HG02970 (cell line): ENCODE measurements around the gene PLOD3.
"Not testable (repeated sequence)": the region's sequence is repeated elsewhere in the genome, so short reads cannot be mapped to it uniquely, and the experiment has no call there.

ENCODE experiments used
- ATAC-seq: cut with Tn5 transposase; IDR thresholded peaks from one replicate; pipeline ENCODE4 v1.9.1; 2021; ENCODE audit warnings: mild to moderate bottlenecking, moderate library complexity, moderate number of reproducible peaks; ENCODE audit not compliant: unreplicated experiment, low FRiP score

Gene PLOD3

DNA sequence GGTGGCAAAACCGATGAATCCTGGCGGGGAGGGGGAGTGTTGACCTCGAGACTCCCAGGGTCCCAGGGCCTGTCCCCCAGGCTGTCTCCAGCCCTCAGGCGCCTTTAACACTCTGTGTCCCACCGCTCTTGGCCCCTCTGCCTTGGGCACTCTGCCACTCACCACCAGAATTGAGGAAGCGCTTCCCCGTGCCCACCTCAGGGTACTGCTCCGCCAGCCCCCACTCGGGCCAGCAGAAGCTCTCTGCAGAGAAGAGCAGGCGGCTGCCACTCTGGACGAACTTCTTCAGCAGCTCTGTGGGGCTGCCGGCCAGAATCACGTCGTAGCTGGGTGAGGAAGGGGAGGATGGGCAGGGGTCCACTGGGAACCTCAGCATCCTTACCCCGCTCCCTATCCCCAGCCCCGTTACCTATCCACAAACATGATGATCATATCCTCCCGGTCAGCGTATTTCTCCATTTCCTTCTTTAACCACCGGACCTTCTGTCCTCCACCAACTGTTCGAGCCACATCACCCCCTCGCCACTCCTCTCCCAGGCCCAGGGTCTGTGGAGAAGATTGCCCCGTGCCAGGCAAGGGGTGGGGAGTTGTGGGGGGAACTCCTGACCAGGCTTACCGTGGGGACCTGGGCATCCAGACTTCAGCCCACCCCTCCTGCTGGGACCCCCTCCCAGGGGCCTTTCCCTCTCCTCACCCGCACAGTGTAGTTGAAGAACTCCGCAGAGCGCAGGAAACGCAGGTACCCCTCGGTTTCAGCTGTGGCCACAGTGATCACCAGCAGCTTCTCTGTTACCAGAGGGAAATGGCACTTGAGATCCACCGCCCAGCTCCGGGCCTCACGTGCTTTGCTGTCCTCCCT, 1.2 kb downstream of the PLOD3 start:
- ATAC-seq: no peak

GRCh38 chr7:101212014-101212413, 5.4 kb downstream of the PLOD3 start:
- no peak for ATAC-seq

GRCh38 chr7:101211501-101211900, 5.9 kb downstream of the PLOD3 start:
- ATAC-seq: no peak

GRCh38 chr7:101210143-101210542, 7.2 kb downstream of the PLOD3 start:
- no peak for ATAC-seq

GRCh38 chr7:101208794-101209193, 8.6 kb downstream of the PLOD3 start:
- no peak for ATAC-seq

DNA sequence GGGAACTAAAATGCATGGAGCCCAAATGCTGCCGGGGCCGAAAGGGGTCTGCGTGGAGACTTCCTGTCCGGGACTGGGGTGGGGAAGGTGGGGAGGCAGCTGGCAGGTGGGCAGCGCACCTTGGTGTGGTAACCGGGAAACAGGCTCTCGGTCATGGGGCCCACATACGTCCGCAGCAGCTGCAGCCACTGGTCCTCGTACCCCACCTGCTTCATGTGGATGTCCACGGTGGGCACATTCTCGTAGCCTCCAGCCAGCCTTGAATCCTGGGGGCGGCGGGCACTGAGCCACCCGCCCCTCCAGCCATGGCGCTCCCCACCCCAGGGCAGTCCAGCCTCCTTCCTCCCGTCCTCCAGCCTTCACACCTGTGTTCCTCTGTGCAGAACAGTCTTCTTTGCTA, 9.9 kb downstream of the PLOD3 start:
- ATAC-seq: no peak

GRCh38 chr7:101206665-101207042, 10.7 kb downstream of the PLOD3 start:
- ATAC-seq: no peak

DNA sequence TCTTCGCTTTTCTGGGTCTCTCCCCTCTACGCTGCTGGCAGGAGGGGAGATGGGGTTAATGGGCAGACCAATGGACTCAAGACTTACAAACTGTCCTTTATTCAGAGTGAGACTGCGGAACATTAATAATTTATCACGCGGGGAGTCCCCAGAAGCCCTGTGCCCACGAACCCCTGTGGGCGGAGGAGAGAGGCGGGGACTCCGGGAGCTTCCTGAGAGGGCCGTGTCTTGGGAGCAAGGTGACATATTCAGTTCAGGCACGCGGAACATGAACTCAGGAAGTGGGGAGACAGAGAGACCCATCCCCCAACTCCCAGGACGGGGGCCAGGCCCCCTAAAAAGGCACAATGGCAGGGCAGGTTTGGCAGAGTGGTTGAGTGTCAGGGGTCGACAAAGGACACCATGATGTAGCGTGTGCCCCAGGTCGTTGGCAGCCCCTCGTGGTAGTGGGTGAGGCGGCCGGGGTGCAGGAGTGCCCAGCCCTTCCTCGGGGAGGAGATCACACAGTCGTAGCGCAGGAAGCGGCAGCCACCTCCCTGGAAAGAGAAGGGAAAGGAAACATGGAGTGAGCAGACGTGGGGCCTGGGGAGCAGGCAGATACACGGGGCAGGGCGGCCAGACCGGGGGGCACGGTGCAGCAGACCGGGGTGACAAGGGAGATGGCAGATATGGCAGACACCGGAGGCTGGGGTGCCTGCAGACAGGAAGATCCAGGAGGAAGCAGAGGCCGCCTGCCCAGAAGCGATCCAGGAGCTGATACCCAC, 11.3 kb downstream of the PLOD3 start:
- no peak for ATAC-seq

- not testable (repeated sequence) for ATAC-seq
These were observed 13.3 kb downstream of the PLOD3 start for GRCh38 chr7:101203740-101204738.

- ATAC-seq: no peak
These were observed 14.8 kb downstream of the PLOD3 start for GRCh38 chr7:101202603-101202918.

GRCh38 chr7:101201695-101202602, 15.4 kb downstream of the PLOD3 start:
- no peak for ATAC-seq

DNA sequence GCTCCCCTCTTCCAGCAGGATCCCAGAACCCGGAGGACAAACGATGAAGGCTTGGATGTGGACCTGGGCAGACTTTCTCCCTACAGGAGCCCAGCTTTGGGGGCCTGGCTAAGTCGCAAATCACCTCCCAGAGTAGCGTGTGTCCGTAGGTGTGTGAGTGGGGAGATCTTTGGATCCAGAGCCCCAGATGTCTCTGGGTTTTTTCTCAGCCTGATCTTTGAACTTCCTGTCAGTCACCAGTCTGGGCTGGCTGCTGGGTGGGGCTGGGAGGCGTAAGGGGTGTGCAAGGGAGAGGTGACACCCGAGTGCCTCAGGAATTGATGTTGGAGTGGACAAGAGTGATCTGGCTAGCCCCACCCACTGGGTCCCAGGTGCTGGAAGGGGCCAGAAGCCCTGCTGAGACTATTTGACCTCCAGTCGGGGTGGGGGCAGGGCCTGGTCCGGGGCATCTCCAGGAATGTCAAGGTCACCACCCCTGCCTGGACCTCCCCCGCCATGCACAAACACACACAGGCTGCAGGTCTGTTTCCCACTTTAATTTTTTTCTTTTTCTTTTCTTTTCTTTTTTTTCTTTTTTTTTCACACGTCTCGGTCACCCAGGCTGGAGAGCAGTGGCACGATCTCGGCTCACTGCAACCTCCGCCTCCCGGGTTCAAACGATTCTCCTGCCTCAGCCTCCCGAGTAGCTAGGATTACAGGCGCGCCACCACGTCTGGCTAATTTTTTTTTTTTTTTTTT, 16.4 kb downstream of the PLOD3 start, which contains the start of gene MOGAT3:
Gene MOGAT3, minus strand, starts transcription at position 175 of the 738 bp plus-strand sequence. CDS start 182 bp downstream, outside the sequence.
- ATAC-seq: no peak

DNA sequence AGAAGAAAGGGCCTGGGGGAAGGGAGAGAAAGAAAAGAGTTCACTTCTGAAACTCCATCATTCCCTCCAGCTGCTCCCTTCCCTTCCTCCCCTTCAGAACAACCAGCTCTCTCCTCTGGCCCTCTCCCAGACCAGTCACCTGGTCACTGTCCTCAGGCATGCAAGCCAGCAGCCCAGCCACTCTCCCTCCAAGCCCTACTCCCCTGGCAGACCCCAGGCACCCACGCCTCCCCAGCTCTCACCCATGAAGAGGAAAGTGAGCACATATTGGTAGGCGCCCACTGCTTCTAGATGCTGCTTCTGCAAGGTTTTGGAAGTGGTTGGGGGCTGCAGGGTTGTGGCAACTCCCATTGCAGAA, 16.9 kb downstream of the PLOD3 start:
- ATAC-seq: no peak

DNA sequence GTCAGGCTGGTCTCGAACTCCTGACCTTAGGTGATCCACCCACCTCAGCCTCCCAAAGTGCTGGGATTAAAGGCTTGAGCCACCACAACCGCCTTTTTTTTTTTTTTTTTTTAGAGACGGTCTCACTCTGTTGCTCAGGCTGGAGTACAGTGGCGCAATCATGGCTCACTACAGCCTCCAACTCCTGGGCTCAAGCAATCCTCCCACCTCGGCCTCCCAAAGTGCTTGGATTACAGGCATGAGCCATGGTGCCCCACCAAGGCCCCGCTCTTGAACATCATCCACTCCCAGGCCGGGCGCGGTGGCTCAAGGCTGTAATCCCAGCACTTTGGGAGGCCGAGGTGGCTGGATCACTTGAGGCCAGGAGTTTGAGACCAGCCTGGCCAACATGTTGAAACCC, 17.9 kb downstream of the PLOD3 start:
- ATAC-seq: not testable (repeated sequence)

DNA sequence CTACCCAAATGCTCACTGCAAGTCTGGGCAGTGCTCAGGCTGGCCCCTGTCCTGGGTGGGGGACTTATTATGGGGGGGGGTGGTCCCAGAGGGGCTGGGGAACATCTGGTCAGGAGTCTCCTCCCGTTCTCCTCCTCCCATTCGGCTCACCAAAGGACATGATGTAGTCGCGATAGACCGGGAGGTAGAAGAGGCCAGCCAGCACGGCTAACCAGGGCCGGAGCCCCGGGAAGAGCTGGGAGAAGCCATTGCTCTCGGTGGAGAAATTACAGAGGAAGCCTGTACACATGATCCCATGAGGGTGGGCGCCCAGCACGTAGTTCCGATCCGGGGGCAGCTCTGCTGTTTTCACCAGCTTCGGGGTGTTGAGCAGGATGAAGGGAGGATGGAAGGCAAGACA, 18.9 kb downstream of the PLOD3 start:
- ATAC-seq: no peak

DNA sequence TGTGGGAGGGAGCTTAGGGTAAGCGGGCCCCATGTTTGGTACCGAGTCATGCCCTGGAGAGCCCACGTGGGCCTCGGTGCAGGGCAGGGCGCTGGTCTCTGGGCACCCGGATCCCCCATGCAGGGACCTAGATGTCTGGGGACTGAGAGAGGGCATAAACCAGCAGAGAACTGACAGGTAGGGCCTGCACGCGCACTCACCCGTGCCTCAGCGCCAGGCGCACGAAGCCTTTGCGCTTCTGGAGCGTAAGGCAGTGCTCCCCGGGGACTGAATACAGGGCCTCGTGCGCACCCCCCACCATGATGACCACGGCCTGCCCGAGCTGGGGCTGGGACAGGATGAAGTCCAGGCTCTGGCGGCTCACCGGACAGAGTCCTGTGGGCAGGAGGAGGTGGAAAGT, 19.4 kb downstream of the PLOD3 start:
- ATAC-seq: no peak

GRCh38 chr7:101195884-101196283, 21.5 kb downstream of the PLOD3 start:
- ATAC-seq: no peak

- no peak for ATAC-seq
These were observed 28.3 kb downstream of the PLOD3 start for GRCh38 chr7:101189109-101189508.

DNA sequence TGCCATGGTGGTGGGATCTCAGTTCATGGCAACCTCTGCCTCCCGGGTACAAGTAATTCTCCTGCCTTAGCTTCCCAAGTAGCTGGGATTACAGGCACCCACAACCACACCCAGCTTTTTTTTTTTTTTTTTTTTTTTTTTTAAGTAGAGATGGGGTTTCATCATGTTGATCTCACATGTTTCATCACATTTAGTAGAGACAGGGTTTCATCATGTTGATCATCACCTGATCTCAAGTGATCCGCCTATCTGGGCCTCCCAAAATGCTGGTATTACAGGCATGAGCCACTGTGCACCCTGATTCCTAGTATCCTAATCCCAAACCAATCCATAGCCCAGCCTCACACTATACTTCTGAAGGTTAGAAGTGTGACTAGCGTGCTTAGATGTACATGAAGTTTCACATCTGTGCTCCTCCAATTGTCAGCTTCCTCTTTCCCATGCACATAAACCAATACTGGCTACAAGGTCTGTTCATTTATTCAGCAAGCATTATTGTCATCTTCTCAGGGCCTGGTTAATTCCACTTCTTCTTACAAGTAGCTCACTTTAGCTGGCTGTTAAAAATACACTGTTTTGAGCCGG, 30.4 kb downstream of the PLOD3 start:
- no peak for ATAC-seq
